Lower lobe of right lung (tissue), 2 donors: ENCODE data around the gene SFTPD. TPM values are rescaled to one million over a fixed set of nuclear protein-coding genes. Genes with fewer than 3 reads are reported as not detected.

Experiments
- ATAC-seq, 2 donors: fragments of 200-7000 bp; cut with Tn5 transposase; one replicate each; pipeline ENCODE4 v1.9.1; 2020 to 2022; ENCODE audit warnings: mild to moderate bottlenecking in 2 of 2, moderate library complexity in 2 of 2
- DNase-seq: peaks from one replicate; pipeline ENCODE4 v3.0.0-alpha.2; 2020
- H3K27ac ChIP-seq: fragments of 200-600 bp; one replicate; pipeline ENCODE4 v1.8.0; 2022
- H3K27me3 ChIP-seq: fragments of 200-600 bp; one replicate; pipeline ENCODE4 v1.8.0; 2022; ENCODE audit warnings: low read depth
- H3K36me3 ChIP-seq: fragments of 200-600 bp; one replicate; pipeline ENCODE4 v1.8.0; 2022; ENCODE audit warnings: mild to moderate bottlenecking
- H3K4me1 ChIP-seq: fragments of 200-600 bp; one replicate; pipeline ENCODE4 v1.8.0; 2022
- H3K4me3 ChIP-seq: fragments of 200-600 bp; one replicate; pipeline ENCODE4 v1.8.0; 2022; ENCODE audit warnings: mild to moderate bottlenecking
- H3K9me3 ChIP-seq: fragments of 200-600 bp; one replicate; pipeline ENCODE4 v1.8.0; 2022
- intact Hi-C: fragments of 100-400 bp; cut with DNase I; formaldehyde crosslinking; loops from one replicate; pipeline ENCODE4 v1.11.0; 2022
- total RNA-seq: library from RNA; stranded (reverse); fragmentation: NEBNext Ultra II Directional; extraction: Animal tissue kit (Norgen Biotek cat#: 25700); gene quantifications from one replicate; pipeline ENCODE4 v1.2.1, GENCODE V29; 2021
- TF ChIP-seq, protein P1 (sequence below): fragments of 200-600 bp; IDR thresholded peaks from one replicate; pipeline ENCODE4 v1.8.0; 2022; ENCODE audit warnings: antibody characterized with exemption, mild to moderate bottlenecking
- donor health status: DM: no; HTN: yes; CAD: no; lungs with severe emphysema.

SFTPD gene
- total RNA-seq, 1 donor from 2014 or later: 630 TPM

DNA sequence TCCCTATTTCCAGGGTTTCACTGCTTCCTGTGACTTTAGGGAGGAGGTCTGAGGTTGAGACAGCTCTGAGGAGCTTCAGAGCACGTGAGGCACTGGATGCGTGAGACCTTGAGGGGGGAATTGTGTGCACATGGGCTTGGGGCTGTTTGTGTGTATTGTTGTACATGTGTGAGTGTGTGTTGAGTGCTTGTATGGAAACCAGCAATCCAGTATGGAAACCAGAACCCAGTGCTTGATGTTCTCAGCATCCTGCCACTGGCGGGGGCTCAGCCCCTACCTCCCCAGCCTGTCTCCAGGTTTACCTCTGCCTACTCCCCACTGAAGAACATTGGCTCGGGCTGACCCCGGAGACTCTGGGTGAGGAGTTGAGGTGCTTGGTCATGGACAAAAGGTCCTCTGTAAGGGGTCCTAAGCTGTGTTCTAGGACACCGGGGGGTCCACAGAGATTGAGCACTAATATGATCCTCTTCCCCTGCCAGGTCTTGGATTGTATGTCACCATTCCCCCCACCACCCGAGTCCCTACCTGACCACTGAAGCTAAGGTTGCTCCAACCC, 20.8 kb downstream of the SFTPD start:
- peaks cover 4% of the 10 kb centered on the region for H3K36me3 ChIP-seq
- TF ChIP-seq, protein P1, sequence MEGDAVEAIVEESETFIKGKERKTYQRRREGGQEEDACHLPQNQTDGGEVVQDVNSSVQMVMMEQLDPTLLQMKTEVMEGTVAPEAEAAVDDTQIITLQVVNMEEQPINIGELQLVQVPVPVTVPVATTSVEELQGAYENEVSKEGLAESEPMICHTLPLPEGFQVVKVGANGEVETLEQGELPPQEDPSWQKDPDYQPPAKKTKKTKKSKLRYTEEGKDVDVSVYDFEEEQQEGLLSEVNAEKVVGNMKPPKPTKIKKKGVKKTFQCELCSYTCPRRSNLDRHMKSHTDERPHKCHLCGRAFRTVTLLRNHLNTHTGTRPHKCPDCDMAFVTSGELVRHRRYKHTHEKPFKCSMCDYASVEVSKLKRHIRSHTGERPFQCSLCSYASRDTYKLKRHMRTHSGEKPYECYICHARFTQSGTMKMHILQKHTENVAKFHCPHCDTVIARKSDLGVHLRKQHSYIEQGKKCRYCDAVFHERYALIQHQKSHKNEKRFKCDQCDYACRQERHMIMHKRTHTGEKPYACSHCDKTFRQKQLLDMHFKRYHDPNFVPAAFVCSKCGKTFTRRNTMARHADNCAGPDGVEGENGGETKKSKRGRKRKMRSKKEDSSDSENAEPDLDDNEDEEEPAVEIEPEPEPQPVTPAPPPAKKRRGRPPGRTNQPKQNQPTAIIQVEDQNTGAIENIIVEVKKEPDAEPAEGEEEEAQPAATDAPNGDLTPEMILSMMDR: no peak
- ATAC-seq (no peak), DNase-seq (no peak)
- peaks cover 11% of the 10 kb centered on the region for H3K4me1 ChIP-seq
- no peaks in the 10 kb centered on the region for H3K27me3 ChIP-seq
- H3K27ac ChIP-seq: peak overlapping the region; percentile 76
- H3K9me3 ChIP-seq: no peaks in the 10 kb centered on the region
- intact Hi-C loops: no loop called here
- H3K4me3 ChIP-seq: no peak overlapping the region

- Histone ChIP-seq H3K9me3 (no peaks in the 10 kb centered on the region), H3K36me3 (peaks cover 7% of the 10 kb centered on the region), H3K27me3 (no peaks in the 10 kb centered on the region), H3K27ac (peak overlapping the region; percentile 76), H3K4me1 (peaks cover 11% of the 10 kb centered on the region), H3K4me3 (no peak overlapping the region)
- peak; percentile 67 for DNase-seq
- TF ChIP-seq, protein P1: no peak
- ATAC-seq: peak; percentile 84 to 89
- intact Hi-C loops: no loop called here
These were observed 21.6 kb downstream of the SFTPD start for GRCh38 chr10:79927111-79927828.

- intact Hi-C loops: no loop called here
- H3K27ac ChIP-seq: peak overlapping the region; percentile 76
These were observed 22.9 kb downstream of the SFTPD start for GRCh38 chr10:79926037-79926436.

DNA sequence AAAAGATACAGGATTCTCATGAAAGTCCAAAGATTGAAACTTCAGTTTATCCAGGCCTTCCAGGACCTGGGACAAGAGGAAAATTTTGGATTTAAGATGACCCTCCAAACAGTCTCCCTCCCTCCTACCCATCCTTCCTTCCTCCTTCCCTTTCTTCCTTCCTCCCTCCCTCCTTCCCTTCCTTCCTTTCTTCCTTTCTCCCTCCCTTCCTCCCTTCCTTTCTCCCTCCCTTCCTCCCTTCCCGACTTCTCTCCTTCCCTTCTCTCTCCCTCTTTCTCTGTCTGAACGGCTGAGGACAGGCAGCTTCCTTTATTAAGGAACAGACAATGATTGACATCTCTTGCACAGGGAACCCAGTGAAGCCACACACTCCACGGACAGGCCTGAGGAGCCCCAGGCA, 23.3 kb downstream of the SFTPD start:
- H3K27ac ChIP-seq: no peak overlapping the region

More at GRCh38 chr10:79926037-79926436, 22.9 kb downstream of the SFTPD start:
- TF ChIP-seq, protein P1: no peak
- peaks cover 7% of the 10 kb centered on the region for H3K36me3 ChIP-seq
- ATAC-seq (no peak), DNase-seq (no peak)
- H3K9me3 ChIP-seq: no peaks in the 10 kb centered on the region
- no peaks in the 10 kb centered on the region for H3K27me3 ChIP-seq
- no peak overlapping the region for H3K4me3 ChIP-seq
- peaks cover 11% of the 10 kb centered on the region for H3K4me1 ChIP-seq

GRCh38 chr10:79923669-79924068, 25.2 kb downstream of the SFTPD start:
- ATAC-seq (no peak), DNase-seq (no peak)
- peaks cover 7% of the 10 kb centered on the region for H3K36me3 ChIP-seq
- H3K4me3 ChIP-seq: no peak overlapping the region
- peaks cover 11% of the 10 kb centered on the region for H3K4me1 ChIP-seq
- no peak overlapping the region for H3K27ac ChIP-seq
- no peaks in the 10 kb centered on the region for H3K27me3 ChIP-seq
- TF ChIP-seq, protein P1: no peak
- intact Hi-C loops: no loop called here
- no peaks in the 10 kb centered on the region for H3K9me3 ChIP-seq

More for the DNA sequence above, 23.3 kb downstream of the SFTPD start:
- intact Hi-C loops: no loop called here
- no peaks in the 10 kb centered on the region for H3K27me3 ChIP-seq
- DNase-seq: no peak
- TF ChIP-seq, protein P1: no peak
- H3K4me3 ChIP-seq: no peak overlapping the region
- peaks cover 7% of the 10 kb centered on the region for H3K36me3 ChIP-seq
- peaks cover 11% of the 10 kb centered on the region for H3K4me1 ChIP-seq
- ATAC-seq: no peak
- H3K9me3 ChIP-seq: no peaks in the 10 kb centered on the region
